Fibroblast of skin of left biceps (primary cell): ENCODE results near the gene CD164L2.

Experiments used
- DNase-seq, 2 experiments: peaks; one replicate each; pipeline ENCODE4 v3.0.0-alpha.2; 2013; ENCODE audit warnings: low read depth in 2 of 2

CD164L2 gene

DNA sequence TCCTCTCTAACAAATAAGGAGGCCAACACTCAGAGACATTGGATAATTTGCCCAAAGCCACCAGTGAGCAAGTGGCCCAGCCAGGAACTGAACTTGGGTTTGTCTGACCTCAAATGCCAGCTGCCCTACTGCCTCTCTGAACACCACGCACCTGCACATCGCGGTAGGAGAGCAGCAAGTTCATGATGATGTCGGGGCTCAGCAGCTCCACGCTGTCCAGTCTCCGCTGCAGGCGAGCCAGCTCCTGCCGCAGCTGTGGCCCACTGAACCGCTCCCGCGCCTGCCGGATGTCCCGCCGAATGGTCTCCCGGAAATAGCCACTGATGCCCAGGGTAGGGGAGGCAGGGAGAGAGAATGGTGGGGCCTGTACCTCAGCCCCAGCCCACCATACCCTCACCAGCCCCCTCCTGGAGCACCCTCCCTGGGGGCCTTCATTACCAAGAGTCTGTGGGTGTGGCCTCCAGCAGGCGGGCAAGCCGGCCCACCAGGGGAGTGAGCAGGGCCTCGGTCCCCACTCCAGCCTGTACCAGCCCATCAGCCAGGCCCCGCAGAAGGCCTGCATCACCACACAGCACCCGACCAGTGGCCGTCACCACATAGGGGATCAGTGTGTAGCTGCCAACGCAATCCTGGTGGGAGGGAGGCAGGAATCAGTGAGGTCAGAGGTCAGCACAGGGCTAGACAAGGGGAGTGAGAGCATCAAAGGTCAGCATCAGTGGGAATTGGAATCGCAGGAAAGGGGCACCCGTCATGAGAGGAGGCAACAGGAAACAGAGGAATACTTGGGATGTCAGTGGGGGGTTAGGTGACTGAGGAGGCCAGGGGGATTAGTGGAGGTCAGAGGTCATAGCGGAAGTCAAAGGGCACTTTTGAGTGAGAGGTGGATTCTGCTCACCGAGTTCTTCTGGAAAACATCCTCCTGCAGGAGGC lies 19.1 kb downstream of the CD164L2 start:
- no peak for DNase-seq

DNA sequence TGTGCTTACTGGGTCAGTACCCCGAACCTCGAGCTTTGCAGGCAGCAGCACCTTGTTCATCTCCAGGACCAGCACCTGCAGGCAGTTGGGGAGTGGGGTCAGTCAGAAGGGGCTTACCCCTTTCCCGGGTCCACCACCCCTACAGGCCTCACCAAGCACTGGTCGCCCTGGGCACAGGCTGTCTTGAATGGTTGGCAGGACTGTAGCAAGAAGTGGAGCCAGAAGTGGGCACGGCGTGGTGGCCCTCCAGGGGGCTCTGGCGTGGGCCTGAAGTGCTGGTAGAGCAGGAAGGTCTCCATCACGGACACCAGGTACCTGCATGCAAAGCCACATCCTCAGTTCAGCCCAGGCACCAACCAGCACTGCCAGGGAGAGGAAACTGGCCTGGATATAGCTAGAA lies 21.6 kb downstream of the CD164L2 start:
- no peak for DNase-seq

- no peak for DNase-seq
These were observed 22.1 kb downstream of the CD164L2 start for GRCh38 chr1:27361044-27361402.

DNA sequence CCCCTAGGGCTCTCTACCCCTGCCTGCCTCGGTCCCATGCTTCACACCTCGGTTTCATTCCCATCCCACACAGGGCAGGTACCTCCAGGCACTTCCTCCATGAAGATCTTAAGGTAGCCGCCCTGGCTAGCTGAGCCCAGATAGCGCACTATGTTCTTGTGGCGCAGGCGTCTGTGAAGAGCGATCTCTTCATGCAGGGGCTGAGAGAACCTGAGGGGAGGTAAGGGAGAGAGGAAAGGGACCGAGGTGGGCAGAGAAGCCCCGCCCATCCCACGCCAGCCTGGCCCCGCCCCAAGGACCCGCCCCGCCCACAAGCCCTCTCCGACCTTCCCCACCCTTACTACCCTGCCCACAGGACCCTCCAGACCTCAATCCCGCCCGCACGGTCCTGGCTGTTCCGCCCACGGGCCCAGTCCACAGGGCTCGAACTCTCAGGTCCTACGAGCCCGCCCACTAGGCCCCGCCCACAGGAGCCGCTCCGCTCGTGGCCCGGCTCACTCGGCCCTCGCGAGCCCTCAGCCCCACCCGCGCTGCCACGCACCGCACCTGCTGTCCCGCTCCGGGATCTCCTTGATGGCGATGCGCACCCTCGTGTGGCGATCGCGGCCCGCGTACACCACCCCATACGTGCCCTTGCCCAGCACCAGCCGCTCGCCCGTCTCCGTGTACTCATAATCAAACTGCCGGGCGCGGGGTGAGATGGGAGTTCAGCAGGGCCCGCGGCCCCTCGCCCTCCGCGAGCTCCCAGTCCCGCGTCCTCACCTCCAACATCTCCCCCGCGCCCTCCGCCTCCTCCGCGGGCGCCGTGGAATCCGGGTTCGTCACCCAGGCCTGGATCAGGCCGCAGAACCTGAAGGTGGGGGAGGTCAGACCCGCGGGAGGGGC lies 22.7 kb downstream of the CD164L2 start:
- no peak for DNase-seq

- no peak for DNase-seq
These were observed 23.3 kb downstream of the CD164L2 start for GRCh38 chr1:27359822-27360158.

GRCh38 chr1:27358928-27359313 lies 24.2 kb downstream of the CD164L2 start:
- DNase-seq: no peak

GRCh38 chr1:27358038-27358927 lies 24.9 kb downstream of the CD164L2 start:
- no peak for DNase-seq

DNA sequence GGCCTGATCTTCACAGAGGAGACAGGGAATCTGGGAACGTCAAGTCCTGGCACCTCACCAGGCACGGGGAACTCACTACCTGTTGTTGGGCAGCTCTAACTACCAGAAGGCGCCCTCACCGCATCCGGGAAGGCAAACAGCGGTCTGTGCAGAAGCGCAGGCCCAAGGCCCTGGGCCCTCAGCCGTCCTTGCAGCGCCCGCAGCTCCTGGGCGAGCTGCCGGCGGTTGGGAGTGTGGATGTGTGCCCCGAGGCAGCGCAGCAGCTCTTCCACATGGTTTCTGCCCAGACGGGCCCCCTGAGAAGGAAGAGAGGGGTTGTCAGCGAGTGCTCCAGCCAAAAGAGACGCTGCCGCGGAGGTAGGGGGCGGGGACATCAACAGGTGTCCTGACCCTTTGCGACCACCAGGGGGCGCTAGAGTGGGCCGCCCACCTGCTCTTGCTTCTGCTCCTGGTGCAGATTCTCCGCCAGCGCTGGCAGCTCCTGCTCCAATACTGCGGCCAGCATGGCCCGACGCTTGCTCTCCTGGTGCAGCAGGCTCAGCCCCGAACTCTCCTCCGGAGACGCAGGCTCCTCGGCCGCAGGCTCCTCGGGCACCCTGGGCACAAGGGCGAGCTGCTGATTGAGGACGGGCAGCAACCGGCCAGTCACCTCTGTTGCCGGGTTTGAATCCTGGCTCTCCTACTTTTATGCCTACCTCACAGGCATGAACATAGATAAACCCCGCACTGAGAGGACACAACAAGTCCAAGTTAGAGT lies 25.7 kb downstream of the CD164L2 start:
- no peak for DNase-seq

- no peak for DNase-seq
These were observed 26.4 kb downstream of the CD164L2 start for GRCh38 chr1:27356619-27357280.

DNA sequence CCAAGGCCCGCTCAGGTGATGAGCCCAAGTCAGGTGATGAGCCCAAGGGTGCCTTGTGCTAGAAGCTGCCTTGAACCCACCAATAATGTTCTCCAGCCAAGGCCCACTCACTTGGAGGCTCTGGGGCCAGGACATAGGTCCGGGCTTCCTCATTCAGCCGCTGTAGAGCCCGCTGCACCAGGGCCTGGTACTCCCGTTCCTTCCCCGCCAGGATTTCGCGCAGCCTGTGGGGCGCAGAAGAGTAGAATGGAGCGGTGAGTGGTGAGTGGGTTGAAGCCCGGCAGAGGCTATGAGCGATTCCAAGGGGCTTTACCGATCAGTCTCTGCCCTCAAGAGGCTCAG lies 26.9 kb downstream of the CD164L2 start:
- no peak for DNase-seq

DNA sequence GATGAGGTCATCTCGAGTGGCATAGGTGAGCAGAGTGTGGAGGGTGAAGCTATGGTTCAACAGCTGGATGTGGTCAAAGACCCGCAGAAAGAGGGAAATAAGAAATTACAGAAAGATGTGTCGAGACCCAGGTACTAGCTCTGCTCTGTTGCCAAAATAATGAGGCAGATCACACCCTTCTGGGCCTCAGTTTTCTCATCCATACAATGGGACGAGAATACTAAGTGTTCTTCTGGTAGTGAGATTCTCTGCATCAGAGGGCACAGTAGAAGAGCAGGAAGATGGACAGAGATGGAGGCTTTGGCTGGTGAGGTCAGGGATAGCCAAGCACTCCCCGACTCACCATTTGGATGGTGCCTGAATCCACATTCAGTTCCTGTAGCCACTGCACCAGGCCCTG lies 27.4 kb downstream of the CD164L2 start:
- DNase-seq: no peak

- no peak for DNase-seq
These were observed 29.5 kb downstream of the CD164L2 start for GRCh38 chr1:27353629-27354028.

DNA sequence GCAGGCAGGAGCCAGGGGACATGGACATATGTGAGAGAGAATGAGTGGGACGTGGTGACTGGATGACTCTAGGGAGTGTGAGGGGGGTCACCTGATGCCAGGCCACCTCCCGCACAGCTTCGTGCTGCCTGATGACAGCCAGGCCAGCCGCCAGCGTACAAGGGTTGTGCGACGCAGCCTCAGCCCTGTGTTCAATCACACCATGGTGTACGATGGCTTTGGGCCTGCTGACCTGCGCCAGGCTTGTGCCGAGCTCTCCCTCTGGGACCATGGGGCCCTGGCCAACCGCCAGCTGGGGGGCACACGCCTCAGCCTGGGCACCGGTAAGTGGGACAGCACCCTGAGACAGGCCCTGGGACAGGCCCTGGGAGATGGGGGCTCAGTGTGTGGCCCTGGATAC lies 30.0 kb downstream of the CD164L2 start:
- DNase-seq: no peak

DNA sequence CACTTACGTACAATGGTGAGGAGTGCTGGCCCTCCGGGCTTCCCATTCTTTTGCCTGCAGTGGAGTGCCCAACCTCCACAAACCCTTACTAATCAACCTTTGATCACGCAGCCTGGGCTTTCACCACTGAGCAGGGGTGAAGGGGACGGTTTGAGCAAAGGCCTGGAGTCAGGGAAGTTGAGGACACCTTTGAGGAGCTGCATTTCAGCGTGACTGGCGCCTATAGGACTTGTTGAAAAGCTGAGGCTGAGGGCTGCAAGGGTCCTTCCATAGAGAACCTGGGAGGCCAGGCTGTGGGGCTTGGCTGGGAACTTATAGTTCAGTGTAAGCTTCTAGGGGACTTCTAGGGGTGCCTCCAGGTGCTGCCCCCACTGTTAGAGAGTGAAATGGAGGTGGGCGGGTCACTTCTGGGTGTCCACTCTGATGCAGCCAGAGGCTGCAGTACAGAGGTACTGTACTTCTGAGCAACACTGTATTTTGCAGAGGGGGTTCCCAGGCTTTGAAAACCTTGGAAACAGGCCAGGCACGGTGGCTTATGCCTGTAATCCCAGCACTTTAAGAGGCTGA lies 31.5 kb downstream of the CD164L2 start:
- no peak for DNase-seq

GRCh38 chr1:27350663-27351540 lies 32.2 kb downstream of the CD164L2 start:
- DNase-seq: no peak

DNA sequence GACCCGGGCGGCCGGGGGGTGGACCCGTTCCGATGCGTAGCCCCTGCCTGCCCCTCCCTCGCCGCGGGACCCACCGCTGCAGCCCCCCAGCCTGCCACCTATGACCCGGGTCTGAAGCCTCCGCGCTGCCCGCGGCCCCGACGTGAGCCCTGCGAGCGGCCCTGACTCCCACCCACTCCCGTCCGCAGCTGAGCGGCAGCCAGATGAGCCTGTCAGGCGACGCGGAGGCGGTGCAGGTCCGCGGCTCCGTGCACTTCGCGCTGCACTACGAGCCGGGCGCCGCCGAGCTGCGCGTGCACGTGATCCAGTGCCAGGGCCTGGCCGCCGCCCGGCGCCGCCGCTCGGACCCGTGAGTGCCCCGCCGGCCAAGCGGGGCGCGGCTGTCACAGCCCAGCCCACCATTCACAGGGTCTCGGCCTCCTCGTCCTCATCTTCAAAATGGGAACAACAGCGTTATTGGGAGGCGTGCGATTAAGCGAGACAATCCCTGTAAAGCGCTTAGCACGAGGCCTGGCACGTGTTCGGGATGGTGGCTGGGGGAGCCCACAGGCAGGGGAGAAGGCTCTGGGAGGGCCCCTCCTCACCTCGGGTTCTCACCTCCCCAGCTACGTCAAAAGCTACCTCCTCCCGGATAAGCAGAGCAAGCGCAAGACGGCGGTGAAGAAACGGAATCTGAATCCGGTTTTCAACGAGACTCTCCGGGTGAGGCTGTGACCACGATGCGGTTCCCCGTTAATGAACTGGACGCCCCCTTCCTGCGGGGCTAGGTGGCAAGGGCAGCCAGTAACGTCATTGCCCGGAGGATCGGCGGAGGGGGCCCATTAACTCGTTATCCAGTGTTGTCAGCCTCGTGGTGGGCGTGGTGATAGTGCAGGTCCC lies 33.1 kb downstream of the CD164L2 start:
- DNase-seq: no peak

GRCh38 chr1:27348861-27349783 lies 34.0 kb downstream of the CD164L2 start:
- no peak for DNase-seq
